Keratinocyte (primary cell): ENCODE results near the gene BATF.

ENCODE experiments used
- EZH2 ChIP-seq: IDR thresholded peaks from one replicate; pipeline ENCODE4 v1.6.1; 2012; ENCODE audit warnings: inconsistent platforms, mild to moderate bottlenecking, low read length, moderate library complexity
- TF ChIP-seq, protein P1 (sequence below), 3 experiments: IDR thresholded peaks in 1 of 3; conservative IDR thresholded peaks in 1 of 3; optimal IDR thresholded peaks in 1 of 3; 2 replicates in 2 of 3; 3 replicates in 1 of 3; pipeline versions ENCODE3 to v1.5.1; 2011; ENCODE audit warnings: low read length in 3 of 3, mild to moderate bottlenecking in 3 of 3, moderate library complexity in 2 of 3, control low read depth in 1 of 3, inconsistent platforms in 1 of 3; ENCODE audit not compliant: insufficient read depth in 2 of 3; ENCODE audit errors: extremely low read depth in 1 of 3

GRCh38 chr14:75492832-75493591 lies 29.3 kb upstream of the BATF start:
- TF ChIP-seq, protein P1, sequence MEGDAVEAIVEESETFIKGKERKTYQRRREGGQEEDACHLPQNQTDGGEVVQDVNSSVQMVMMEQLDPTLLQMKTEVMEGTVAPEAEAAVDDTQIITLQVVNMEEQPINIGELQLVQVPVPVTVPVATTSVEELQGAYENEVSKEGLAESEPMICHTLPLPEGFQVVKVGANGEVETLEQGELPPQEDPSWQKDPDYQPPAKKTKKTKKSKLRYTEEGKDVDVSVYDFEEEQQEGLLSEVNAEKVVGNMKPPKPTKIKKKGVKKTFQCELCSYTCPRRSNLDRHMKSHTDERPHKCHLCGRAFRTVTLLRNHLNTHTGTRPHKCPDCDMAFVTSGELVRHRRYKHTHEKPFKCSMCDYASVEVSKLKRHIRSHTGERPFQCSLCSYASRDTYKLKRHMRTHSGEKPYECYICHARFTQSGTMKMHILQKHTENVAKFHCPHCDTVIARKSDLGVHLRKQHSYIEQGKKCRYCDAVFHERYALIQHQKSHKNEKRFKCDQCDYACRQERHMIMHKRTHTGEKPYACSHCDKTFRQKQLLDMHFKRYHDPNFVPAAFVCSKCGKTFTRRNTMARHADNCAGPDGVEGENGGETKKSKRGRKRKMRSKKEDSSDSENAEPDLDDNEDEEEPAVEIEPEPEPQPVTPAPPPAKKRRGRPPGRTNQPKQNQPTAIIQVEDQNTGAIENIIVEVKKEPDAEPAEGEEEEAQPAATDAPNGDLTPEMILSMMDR (optimal IDR thresholded peaks at IDR 0.05 in 1 of 3, IDR thresholded peaks at IDR 0.05 in 1 of 3, conservative IDR thresholded peaks at IDR 0.05 in 1 of 3; ENCODE audit: extremely low read depth in 1 of 3, insufficient read depth in 2 of 3, low read length in 3 of 3): no peak
- TF ChIP-seq EZH2: no peak
